Measurements from ENCODE around the gene NEURL1B. TPM values are rescaled to one million over a fixed set of nuclear protein-coding genes. Genes with fewer than 3 reads are reported as not detected.
"Not testable (repeated sequence)": the region's sequence is repeated elsewhere in the genome, so short reads cannot be mapped to it uniquely, and the experiment has no call there.

The NEURL1B gene
- total and polyA plus RNA-seq, 4 experiments from 2014 or later: 0.02 to 0.20 (median 0.08) TPM; not detected in 1

GRCh38 chr5:172648013-172648381 is 6.9 kb downstream of the NEURL1B start:
- CTCF ChIA-PET (ENCODE audit: partially characterized antibody): no interaction called here
- H3K4me1 ChIP-seq (ENCODE audit: insufficient read depth, low read length): no peaks in the 10 kb centered on the region
- POLR2A ChIA-PET (ENCODE audit: partially characterized antibody): no interaction called here
- intact Hi-C loops (cut with micrococcal nuclease): no loop called here
- no peak overlapping the region for H3K4me3 ChIP-seq (ENCODE audit: low read length in 2 of 2)
- Mint-ChIP-seq H3K36me3 (no peaks in the 10 kb centered on the region), H3K4me3 (no peak overlapping the region), H3K27me3 (peaks cover 9 to 13% of the 10 kb centered on the region in 2 donors), H3K9me3 (peaks cover 0 to 2% (median 0%) of the 10 kb centered on the region in 8 donors), H3K27ac (no peak overlapping the region), H3K4me1 (no peaks in the 10 kb centered on the region)
- no peaks in the 10 kb centered on the region for H3K9me3 ChIP-seq (ENCODE audit: control insufficient read depth in 1 of 2, low read length in 2 of 2)
- DNase-seq: no peak
- peaks cover 3% of the 10 kb centered on the region for H3K27me3 ChIP-seq (ENCODE audit: insufficient read depth, low read length)
- H3K27ac ChIP-seq (ENCODE audit: low read depth, low read length): no peak overlapping the region
- no peaks in the 10 kb centered on the region for H3K36me3 ChIP-seq (ENCODE audit: insufficient read depth, low read length)

- Histone ChIP-seq H3K9me3 (ENCODE audit: control insufficient read depth in 1 of 2, low read length in 2 of 2) (no peaks in the 10 kb centered on the region), H3K27ac (ENCODE audit: low read depth, low read length) (no peak overlapping the region), H3K4me1 (ENCODE audit: insufficient read depth, low read length) (no peaks in the 10 kb centered on the region), H3K27me3 (ENCODE audit: insufficient read depth, low read length) (no peaks in the 10 kb centered on the region), H3K36me3 (ENCODE audit: insufficient read depth, low read length) (no peaks in the 10 kb centered on the region), H3K4me3 (ENCODE audit: low read length in 2 of 2) (no peak overlapping the region)
- Mint-ChIP-seq H3K4me1 (no peaks in the 10 kb centered on the region), H3K9me3 (no peaks in the 10 kb centered on the region), H3K4me3 (no peak overlapping the region), H3K27ac (no peak overlapping the region), H3K36me3 (no peaks in the 10 kb centered on the region), H3K27me3 (peaks cover 5% of the 10 kb centered on the region in 2 donors)
- intact Hi-C loops (cut with micrococcal nuclease): no loop called here
- DNase-seq: no peak
- ChIA-PET POLR2A (ENCODE audit: partially characterized antibody) (interaction anchor here (0.6 kb wide), 1 partner anchor 48 kb away, joined by 3 read pairs; no protein-coding TSS in a partner anchor), CTCF (ENCODE audit: partially characterized antibody) (no interaction called here)
Measured at GRCh38 chr5:172648755-172649154, 7.7 kb downstream of the NEURL1B start.

- H3K9me3 ChIP-seq (ENCODE audit: control insufficient read depth in 1 of 2, low read length in 2 of 2); H3K27ac ChIP-seq (ENCODE audit: low read depth, low read length); H3K36me3 Mint-ChIP-seq; CTCF ChIA-PET (ENCODE audit: partially characterized antibody); H3K4me1 ChIP-seq (ENCODE audit: insufficient read depth, low read length); H3K36me3 ChIP-seq (ENCODE audit: insufficient read depth, low read length); H3K4me1 Mint-ChIP-seq; POLR2A ChIA-PET (ENCODE audit: partially characterized antibody); H3K4me3 ChIP-seq (ENCODE audit: low read length in 2 of 2); intact Hi-C loops (cut with micrococcal nuclease); H3K27me3 Mint-ChIP-seq; H3K4me3 Mint-ChIP-seq; H3K27ac Mint-ChIP-seq; H3K27me3 ChIP-seq (ENCODE audit: insufficient read depth, low read length); DNase-seq: not testable (repeated sequence)
- H3K9me3 Mint-ChIP-seq: peaks cover 3 to 33% (median 18%) of the 10 kb centered on the region in 8 donors
Measured at GRCh38 chr5:172656496-172656895, 15.4 kb downstream of the NEURL1B start.

GRCh38 chr5:172657524-172658233 is 16.6 kb downstream of the NEURL1B start:
- H3K36me3 Mint-ChIP-seq; H3K4me3 ChIP-seq (ENCODE audit: low read length in 2 of 2); CTCF ChIA-PET (ENCODE audit: partially characterized antibody); H3K4me1 Mint-ChIP-seq; H3K27ac ChIP-seq (ENCODE audit: low read depth, low read length); H3K4me1 ChIP-seq (ENCODE audit: insufficient read depth, low read length); H3K27me3 Mint-ChIP-seq; DNase-seq; H3K9me3 ChIP-seq (ENCODE audit: control insufficient read depth in 1 of 2, low read length in 2 of 2); intact Hi-C loops (cut with micrococcal nuclease); H3K27ac Mint-ChIP-seq; H3K27me3 ChIP-seq (ENCODE audit: insufficient read depth, low read length); POLR2A ChIA-PET (ENCODE audit: partially characterized antibody); H3K36me3 ChIP-seq (ENCODE audit: insufficient read depth, low read length); H3K4me3 Mint-ChIP-seq: not testable (repeated sequence)
- peaks cover 3 to 33% (median 18%) of the 10 kb centered on the region in 8 donors for H3K9me3 Mint-ChIP-seq

GRCh38 chr5:172658391-172658790 is 17.3 kb downstream of the NEURL1B start:
- H3K27me3 ChIP-seq (ENCODE audit: insufficient read depth, low read length): no peaks in the 10 kb centered on the region
- H3K36me3 ChIP-seq (ENCODE audit: insufficient read depth, low read length): no peaks in the 10 kb centered on the region
- ChIA-PET POLR2A (ENCODE audit: partially characterized antibody) (interaction anchor here (1.2 kb wide), 1 partner anchor 18 kb away, joined by 3 read pairs; no protein-coding TSS in a partner anchor), CTCF (ENCODE audit: partially characterized antibody) (no interaction called here)
- H3K9me3 ChIP-seq (ENCODE audit: control insufficient read depth in 1 of 2, low read length in 2 of 2): no peaks in the 10 kb centered on the region
- Mint-ChIP-seq H3K4me3 (no peak overlapping the region), H3K27ac (no peak overlapping the region), H3K27me3 (peaks cover 0 to 5% of the 10 kb centered on the region in 2 donors), H3K4me1 (no peaks in the 10 kb centered on the region), H3K9me3 (peaks cover 3 to 33% (median 18%) of the 10 kb centered on the region in 8 donors), H3K36me3 (no peaks in the 10 kb centered on the region)
- H3K4me3 ChIP-seq (ENCODE audit: low read length in 2 of 2): no peak overlapping the region
- no peak for DNase-seq
- intact Hi-C loops (cut with micrococcal nuclease): no loop called here
- H3K4me1 ChIP-seq (ENCODE audit: insufficient read depth, low read length): no peaks in the 10 kb centered on the region
- H3K27ac ChIP-seq (ENCODE audit: low read depth, low read length): no peak overlapping the region

- Mint-ChIP-seq H3K27ac (no peak overlapping the region), H3K4me1 (no peaks in the 10 kb centered on the region), H3K9me3 (peaks cover 3 to 33% (median 18%) of the 10 kb centered on the region in 8 donors), H3K27me3 (peaks cover 0 to 7% of the 10 kb centered on the region in 2 donors), H3K4me3 (no peak overlapping the region), H3K36me3 (no peaks in the 10 kb centered on the region)
- no peaks in the 10 kb centered on the region for H3K36me3 ChIP-seq (ENCODE audit: insufficient read depth, low read length)
- H3K4me3 ChIP-seq (ENCODE audit: low read length in 2 of 2): no peak overlapping the region
- no peaks in the 10 kb centered on the region for H3K27me3 ChIP-seq (ENCODE audit: insufficient read depth, low read length)
- ChIA-PET CTCF (ENCODE audit: partially characterized antibody) (no interaction called here), POLR2A (ENCODE audit: partially characterized antibody) (interaction anchor here (1.2 kb wide), 1 partner anchor 19 kb away, joined by 3 read pairs; no protein-coding TSS in a partner anchor)
- H3K27ac ChIP-seq (ENCODE audit: low read depth, low read length): no peak overlapping the region
- intact Hi-C loops (cut with micrococcal nuclease): no loop called here
- no peak for DNase-seq
- no peaks in the 10 kb centered on the region for H3K9me3 ChIP-seq (ENCODE audit: control insufficient read depth in 1 of 2, low read length in 2 of 2)
- H3K4me1 ChIP-seq (ENCODE audit: insufficient read depth, low read length): no peaks in the 10 kb centered on the region
Measured at GRCh38 chr5:172658961-172659501, 18.0 kb downstream of the NEURL1B start.

- intact Hi-C loops (cut with micrococcal nuclease): no loop called here
- Histone ChIP-seq H3K9me3 (ENCODE audit: control insufficient read depth in 1 of 2, low read length in 2 of 2) (no peaks in the 10 kb centered on the region), H3K4me1 (ENCODE audit: insufficient read depth, low read length) (no peaks in the 10 kb centered on the region), H3K27ac (ENCODE audit: low read depth, low read length) (no peak overlapping the region), H3K27me3 (ENCODE audit: insufficient read depth, low read length) (no peaks in the 10 kb centered on the region), H3K36me3 (ENCODE audit: insufficient read depth, low read length) (no peaks in the 10 kb centered on the region), H3K4me3 (ENCODE audit: low read length in 2 of 2) (no peak overlapping the region)
- H3K27ac Mint-ChIP-seq: no peak overlapping the region
- no peaks in the 10 kb centered on the region for H3K36me3 Mint-ChIP-seq
- H3K9me3 Mint-ChIP-seq: peaks cover 3 to 29% (median 18%) of the 10 kb centered on the region in 8 donors
- peaks cover 0 to 7% of the 10 kb centered on the region in 2 donors for H3K27me3 Mint-ChIP-seq
- CTCF ChIA-PET (ENCODE audit: partially characterized antibody): no interaction called here
- POLR2A ChIA-PET (ENCODE audit: partially characterized antibody): interaction anchor here (1.2 kb wide), 1 partner anchor 19 kb away, joined by 3 read pairs; no protein-coding TSS in a partner anchor
- H3K4me3 Mint-ChIP-seq: no peak overlapping the region
- H3K4me1 Mint-ChIP-seq: no peaks in the 10 kb centered on the region
- no peak for DNase-seq
Measured at GRCh38 chr5:172659570-172659908, 18.5 kb downstream of the NEURL1B start.

Data from CD4-positive, alpha-beta memory T cell (primary cell).